PC-9 (cell line): ENCODE measurements around the gene CABP7. TPM values are rescaled to one million over a fixed set of nuclear protein-coding genes. Genes with fewer than 3 reads are reported as not detected.

Experiments used
- Bru-seq: library from RNA; stranded (reverse); fragments of 400-500 nt; gene quantifications from one replicate; lab custom pipeline; 2021; lab: Mats Ljungman, UMichigan
- BruChase-seq, 2 experiments: library from RNA; stranded (reverse); fragments of 400-500 nt; gene quantifications; one replicate each; lab custom pipeline; 2021; lab: Mats Ljungman, UMichigan
- BruUV-seq: library from RNA; stranded (reverse); fragments of 400-500 nt; replicated peaks from 2 replicates; lab custom pipeline; 2021; lab: Mats Ljungman, UMichigan
- CTCF ChIA-PET: fragments of 300-600 bp; sonication (Branson Sonifier 250); formaldehyde crosslinking; loops from one replicate; lab custom pipeline; 2022; ENCODE audit warnings: antibody characterized with exemption; lab: Charles Lee
- POLR2A ChIA-PET: fragments of 300-600 bp; sonication (Branson Sonifier 250); formaldehyde crosslinking; loops from one replicate; lab custom pipeline; 2022; ENCODE audit warnings: antibody characterized with exemption; ENCODE audit not compliant: unreplicated experiment; lab: Charles Lee
- DNase-seq, 2 experiments: peaks; one replicate each; pipeline versions ENCODE4 v3.0.0 to v3.0.0-alpha.2; 2015 to 2022; ENCODE audit warnings: mixed read lengths in 1 of 2
- H2AFZ ChIP-seq: fragments of 200-600 bp; sonication (generic); 2 replicates; pipeline ENCODE4 v1.8.1; 2017; ENCODE audit warnings: antibody characterized with exemption
- H3F3A ChIP-seq: fragments of 200-600 bp; sonication (generic); 2 replicates; pipeline ENCODE4 v1.8.1; 2017; ENCODE audit warnings: antibody characterized with exemption, mild to moderate bottlenecking, low read depth; ENCODE audit not compliant: insufficient read depth
- H3K27ac ChIP-seq: fragments of 200-600 bp; sonication (generic); 2 replicates; pipeline ENCODE4 v1.6.1; 2016; ENCODE audit warnings: mixed run types
- H3K27me3 ChIP-seq: fragments of 200-600 bp; sonication (generic); 2 replicates; pipeline ENCODE4 v1.6.1; 2016; ENCODE audit warnings: low read depth, mixed run types; ENCODE audit not compliant: insufficient read depth
- H3K36me3 ChIP-seq: fragments of 200-600 bp; sonication (generic); 2 replicates; pipeline ENCODE4 v1.6.1; 2016; ENCODE audit warnings: low read depth, mixed run types
- H3K4me1 ChIP-seq: fragments of 200-600 bp; sonication (generic); replicated peaks from 2 replicates; pipeline ENCODE4 v1.6.1; 2016; ENCODE audit warnings: mixed run types; ENCODE audit not compliant: insufficient read depth
- H3K4me2 ChIP-seq: fragments of 200-600 bp; sonication (generic); 2 replicates; pipeline ENCODE4 v1.6.1; 2017; ENCODE audit warnings: mixed run types
- H3K4me3 ChIP-seq: fragments of 200-600 bp; sonication (generic); 2 replicates; pipeline ENCODE4 v1.6.1; 2016; ENCODE audit warnings: mixed run types
- H3K79me2 ChIP-seq: fragments of 200-600 bp; sonication (generic); 2 replicates; pipeline ENCODE4 v1.6.1; 2017; ENCODE audit warnings: low read depth, mixed run types
- H3K9me2 ChIP-seq: fragments of 200-600 bp; sonication (generic); 2 replicates; pipeline ENCODE4 v1.8.1; 2017; ENCODE audit warnings: mild to moderate bottlenecking; ENCODE audit not compliant: insufficient read depth
- H3K9me3 ChIP-seq: fragments of 200-600 bp; sonication (generic); 2 replicates; pipeline ENCODE4 v1.8.1; 2016; ENCODE audit warnings: low read depth; ENCODE audit not compliant: insufficient read depth
- H4K20me1 ChIP-seq: fragments of 200-600 bp; sonication (generic); 2 replicates; pipeline ENCODE4 v1.8.1; 2017; ENCODE audit not compliant: insufficient read depth
- CTCF ChIP-seq: fragments of 200-600 bp; sonication (generic); conservative IDR thresholded peaks from 2 replicates; pipeline ENCODE4 v1.6.1; 2017; ENCODE audit warnings: mixed run types, antibody characterized with exemption, mild to moderate bottlenecking, moderate library complexity
- EZH2 ChIP-seq: fragments of 200-600 bp; sonication (generic); IDR thresholded peaks from 2 replicates; pipeline ENCODE4 v1.8.0; 2017; ENCODE audit warnings: antibody characterized with exemption, low read depth
- intact Hi-C: fragments of 100-400 bp; cut with micrococcal nuclease; formaldehyde crosslinking; loops from one replicate; pipeline ENCODE4 v1.10.0; 2022; ENCODE audit not compliant: unreplicated experiment
- long read RNA-seq: library from polyadenylated mRNA; stranded (forward); transcript quantifications from one replicate; pipeline ENCODE4 v2.0.0, GENCODE V29; 2022
- total RNA-seq: library from RNA; stranded (reverse); gene quantifications from 2 replicates; pipeline ENCODE4 v1.2.3, GENCODE V29; 2021

The CABP7 gene
- total RNA-seq (0.11 TPM in 1 of 2 replicates, not detected in the other), Bru-seq, nascent RNA (not detected), BruChase-seq, experiment 1, labeled RNA remaining after a 2-hour chase (percentile 9 among the genes with signal in this experiment), BruChase-seq, experiment 2, labeled RNA remaining after a 6-hour chase (percentile 7 among the genes with signal in this experiment)
- long read RNA-seq, partial matches to known transcripts, result 0 of 2 reads
- long read RNA-seq, other reads (novel, unspliced or antisense), result 2 of 2 reads

- H3K36me3 ChIP-seq, result no peaks in the 10 kb centered on the region
- peak within 1 kb of the TSS; percentile 59 for H3K4me2 ChIP-seq
- POLR2A ChIA-PET, result no interaction called here
- no peaks in the 10 kb centered on the region for H3K4me1 ChIP-seq
- H3K9me3 ChIP-seq, result no peaks in the 10 kb centered on the region
- no peaks in the 10 kb centered on the region for H3K79me2 ChIP-seq
- H3K9me2 ChIP-seq, result no peaks in the 10 kb centered on the region
- peaks cover 20% of the 10 kb centered on the region for H3K27me3 ChIP-seq
- no peaks in the 10 kb centered on the region for H3F3A ChIP-seq
- no peak within 1 kb of the TSS; the same call in 1 of the 2 replicates for H3K4me3 ChIP-seq
- CTCF ChIA-PET, result no interaction called here
- H2AFZ ChIP-seq, result 0 out of 2 replicates have a peak within 1 kb of the TSS, but pooled peaks have one; percentile 58
- no peak within 1 kb of the TSS for H3K27ac ChIP-seq
- no peak for DNase-seq
- no TSS peak for BruUV-seq
- TF ChIP-seq CTCF (no peak), EZH2 (no peak)
- intact Hi-C loops, result no loop called here
- 0 out of 2 replicates have a peak, but pooled peaks cover 4% of the 10 kb centered on the region for H4K20me1 ChIP-seq
These were observed at the start of gene CABP7 for GRCh38 chr22:29719899-29720645. Gene CABP7, plus strand, starts transcription at chr22:29720003. Its CDS starts 422 bp downstream, at chr22:29720425.

- no peaks in the 10 kb centered on the region for H3K27me3 ChIP-seq
- 0 out of 2 replicates have a peak, but pooled peaks cover 7% of the 10 kb centered on the region for H3K36me3 ChIP-seq
- CTCF ChIA-PET, result no interaction called here
- DNase-seq, result no peak
- no peak overlapping the region for H3K4me3 ChIP-seq
- no TSS peak for BruUV-seq
- H2AFZ ChIP-seq, result no peak overlapping the region
- no peaks in the 10 kb centered on the region for H3K79me2 ChIP-seq
- H3K9me3 ChIP-seq, result no peaks in the 10 kb centered on the region
- H3K27ac ChIP-seq, result no peak overlapping the region
- TF ChIP-seq CTCF, result no peak
- TF ChIP-seq EZH2, result no peak
- H4K20me1 ChIP-seq, result no peaks in the 10 kb centered on the region
- no peaks in the 10 kb centered on the region for H3K4me1 ChIP-seq
- intact Hi-C loops, result no loop called here
- no peaks in the 10 kb centered on the region; the same call in 1 of the 2 replicates for H3F3A ChIP-seq
- POLR2A ChIA-PET, result no interaction called here
- no peak overlapping the region for H3K4me2 ChIP-seq
- H3K9me2 ChIP-seq, result no peaks in the 10 kb centered on the region
These were observed 49.2 kb upstream of the CABP7 start for GRCh38 chr22:29670626-29671025.

GRCh38 chr22:29673361-29674066 lies 46.3 kb upstream of the CABP7 start:
- Histone ChIP-seq H3F3A (no peaks in the 10 kb centered on the region; the same call in 1 of the 2 replicates), H3K4me2 (no peak overlapping the region), H3K79me2 (no peaks in the 10 kb centered on the region), H3K4me1 (no peaks in the 10 kb centered on the region), H4K20me1 (0 out of 2 replicates have a peak, but pooled peaks cover 3% of the 10 kb centered on the region), H3K27ac (no peak overlapping the region), H3K9me2 (no peaks in the 10 kb centered on the region), H3K27me3 (no peaks in the 10 kb centered on the region), H2AFZ (no peak overlapping the region), H3K9me3 (no peaks in the 10 kb centered on the region), H3K36me3 (peaks cover 3% of the 10 kb centered on the region; the same call in 1 of the 2 replicates), H3K4me3 (no peak overlapping the region)
- TF ChIP-seq EZH2 (no peak), CTCF (no peak)
- intact Hi-C loops, result no loop called here
- POLR2A ChIA-PET, result no interaction called here
- BruUV-seq, result no TSS peak
- no peak for DNase-seq
- CTCF ChIA-PET, result no interaction called here
